ENCODE results near the gene SPDYE16.
"Not testable (repeated sequence)": the region's sequence is repeated elsewhere in the genome, so short reads cannot be mapped to it uniquely, and the experiment has no call there.

SPDYE16 gene

GRCh38 chr7:76504351-76505167 is 38.5 kb downstream of the SPDYE16 start:
- not testable (repeated sequence) for DNase-seq (ENCODE audit: low spot score)

GRCh38 chr7:76503244-76503643 is 39.9 kb downstream of the SPDYE16 start:
- not testable (repeated sequence) for DNase-seq (ENCODE audit: low spot score)

- DNase-seq (ENCODE audit: low spot score), result not testable (repeated sequence)
These were observed 40.3 kb downstream of the SPDYE16 start for GRCh38 chr7:76502836-76503235.

GRCh38 chr7:76502224-76502623 is 40.9 kb downstream of the SPDYE16 start:
- DNase-seq (ENCODE audit: low spot score), result not testable (repeated sequence)

GRCh38 chr7:76499924-76500241 is 43.2 kb downstream of the SPDYE16 start:
- not testable (repeated sequence) for DNase-seq (ENCODE audit: low spot score)

GRCh38 chr7:76499201-76499923 is 43.7 kb downstream of the SPDYE16 start:
- DNase-seq (ENCODE audit: low spot score), result not testable (repeated sequence)

GRCh38 chr7:76498583-76499200 is 44.4 kb downstream of the SPDYE16 start:
- not testable (repeated sequence) for DNase-seq (ENCODE audit: low spot score)

GRCh38 chr7:76497918-76498582 is 45.0 kb downstream of the SPDYE16 start:
- DNase-seq (ENCODE audit: low spot score), result not testable (repeated sequence)

- not testable (repeated sequence) for DNase-seq (ENCODE audit: low spot score)
These were observed 47.4 kb downstream of the SPDYE16 start for GRCh38 chr7:76495717-76496116.

GRCh38 chr7:76492139-76492538 is 51.0 kb downstream of the SPDYE16 start:
- not testable (repeated sequence) for DNase-seq (ENCODE audit: low spot score)

GRCh38 chr7:76487969-76488368 is 55.1 kb downstream of the SPDYE16 start:
- not testable (repeated sequence) for DNase-seq (ENCODE audit: low spot score)

- not testable (repeated sequence) for DNase-seq (ENCODE audit: low spot score)
These were observed 56.5 kb downstream of the SPDYE16 start for GRCh38 chr7:76486618-76487017.

GRCh38 chr7:76485822-76486610 is 57.1 kb downstream of the SPDYE16 start:
- not testable (repeated sequence) for DNase-seq (ENCODE audit: low spot score)

- not testable (repeated sequence) for DNase-seq (ENCODE audit: low spot score)
These were observed 58.6 kb downstream of the SPDYE16 start for GRCh38 chr7:76484456-76484855.

- DNase-seq (ENCODE audit: low spot score), result not testable (repeated sequence)
These were observed 60.0 kb downstream of the SPDYE16 start for GRCh38 chr7:76483081-76483480.

GRCh38 chr7:76482660-76483059 is 60.4 kb downstream of the SPDYE16 start:
- not testable (repeated sequence) for DNase-seq (ENCODE audit: low spot score)

All from HuH-7 (cell line).